Inflammatory macrophage treated with lipopolysaccharide for 4 hours (primary cell): Measurements from ENCODE around the gene C9orf78.

ENCODE experiments used
- DNase-seq: peaks from one replicate; pipeline ENCODE4 v3.0.0-alpha.2; 2020

The C9orf78 gene, protein sequence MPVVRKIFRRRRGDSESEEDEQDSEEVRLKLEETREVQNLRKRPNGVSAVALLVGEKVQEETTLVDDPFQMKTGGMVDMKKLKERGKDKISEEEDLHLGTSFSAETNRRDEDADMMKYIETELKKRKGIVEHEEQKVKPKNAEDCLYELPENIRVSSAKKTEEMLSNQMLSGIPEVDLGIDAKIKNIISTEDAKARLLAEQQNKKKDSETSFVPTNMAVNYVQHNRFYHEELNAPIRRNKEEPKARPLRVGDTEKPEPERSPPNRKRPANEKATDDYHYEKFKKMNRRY

DNA sequence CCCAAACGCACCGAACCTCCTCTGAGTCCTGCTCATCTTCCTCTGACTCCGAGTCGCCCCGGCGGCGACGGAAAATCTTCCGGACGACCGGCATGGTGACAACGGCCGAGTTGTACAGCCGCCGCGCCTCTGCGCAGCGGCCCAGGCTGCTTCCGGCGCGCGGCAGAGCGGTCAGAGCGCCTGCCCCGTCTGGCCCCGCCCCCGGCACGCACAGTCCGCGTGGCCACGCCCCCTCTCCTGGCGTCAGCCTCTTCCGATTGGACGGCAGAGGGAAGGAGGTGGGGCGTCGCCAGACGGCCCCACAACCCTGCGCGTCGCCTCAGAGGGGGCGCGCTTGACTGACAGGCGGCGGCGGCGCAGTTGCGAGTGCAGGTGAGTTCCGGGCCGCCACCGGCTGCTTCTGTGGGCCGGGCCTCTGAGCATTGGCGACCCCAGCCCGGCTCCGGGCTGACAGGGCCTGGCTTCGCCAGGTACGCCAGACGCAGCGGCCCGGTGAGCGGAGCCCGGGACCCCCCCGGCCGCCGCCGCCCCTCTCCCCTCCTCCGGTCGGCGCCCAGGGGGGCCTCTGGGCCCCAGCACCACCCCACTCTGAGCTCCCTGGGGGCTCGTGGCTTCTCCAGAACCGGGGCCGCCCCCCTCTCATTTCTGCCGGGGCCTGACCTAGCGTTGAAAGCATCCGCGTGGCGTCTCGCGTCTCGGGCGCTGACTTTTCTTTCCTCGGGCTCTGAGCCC lies at the start of gene C9orf78, which contains the start of gene USP20:
Gene C9orf78 (minus strand): TSS at position 148 of the 732 bp plus-strand sequence. CDS start 54 bp downstream, at position 94.
Gene USP20 (plus strand): TSS at position 331 of the 732 bp plus-strand sequence. CDS start 17,098 bp downstream, outside the sequence.
- DNase-seq, result peak; percentile 97

DNA sequence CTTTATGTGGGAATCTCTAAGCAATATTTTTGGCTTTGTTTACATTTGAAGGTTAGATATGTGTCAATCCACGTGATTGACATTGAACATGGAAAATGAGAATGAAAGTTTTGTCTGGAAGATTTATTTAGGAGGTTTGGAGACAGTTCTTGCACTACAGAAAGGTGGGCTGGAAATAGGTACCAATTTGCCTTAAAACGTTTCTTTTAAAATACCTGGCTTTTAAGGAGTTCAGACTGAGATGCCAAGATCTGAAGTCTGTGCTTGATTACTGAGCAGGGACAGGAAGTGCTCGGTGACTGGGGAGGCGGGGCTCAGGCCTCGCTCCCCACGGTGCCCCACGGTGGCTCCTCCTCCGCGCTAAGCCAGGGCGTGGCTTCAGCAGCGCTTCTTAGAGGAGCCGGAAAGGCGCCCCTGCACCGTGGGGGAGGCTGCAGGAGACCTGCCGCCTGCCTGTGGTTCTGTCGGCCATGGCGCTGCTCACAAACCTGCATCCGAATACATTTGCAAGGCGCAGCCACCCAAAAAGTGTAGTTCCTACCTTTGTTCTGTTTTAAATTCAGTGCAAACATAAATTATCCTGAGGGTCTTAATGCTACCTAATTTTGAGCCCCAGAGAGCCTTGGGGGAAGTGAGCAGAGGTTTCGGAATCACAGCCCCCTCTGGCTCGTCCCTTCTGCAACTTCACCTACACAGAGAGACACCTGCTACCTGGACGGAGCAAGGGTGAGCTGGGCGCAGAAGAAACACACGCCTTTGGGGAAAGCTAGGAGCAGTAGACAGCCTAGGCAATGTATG lies 49.3 kb upstream of the C9orf78 start:
- DNase-seq, result peak; percentile 89

DNA sequence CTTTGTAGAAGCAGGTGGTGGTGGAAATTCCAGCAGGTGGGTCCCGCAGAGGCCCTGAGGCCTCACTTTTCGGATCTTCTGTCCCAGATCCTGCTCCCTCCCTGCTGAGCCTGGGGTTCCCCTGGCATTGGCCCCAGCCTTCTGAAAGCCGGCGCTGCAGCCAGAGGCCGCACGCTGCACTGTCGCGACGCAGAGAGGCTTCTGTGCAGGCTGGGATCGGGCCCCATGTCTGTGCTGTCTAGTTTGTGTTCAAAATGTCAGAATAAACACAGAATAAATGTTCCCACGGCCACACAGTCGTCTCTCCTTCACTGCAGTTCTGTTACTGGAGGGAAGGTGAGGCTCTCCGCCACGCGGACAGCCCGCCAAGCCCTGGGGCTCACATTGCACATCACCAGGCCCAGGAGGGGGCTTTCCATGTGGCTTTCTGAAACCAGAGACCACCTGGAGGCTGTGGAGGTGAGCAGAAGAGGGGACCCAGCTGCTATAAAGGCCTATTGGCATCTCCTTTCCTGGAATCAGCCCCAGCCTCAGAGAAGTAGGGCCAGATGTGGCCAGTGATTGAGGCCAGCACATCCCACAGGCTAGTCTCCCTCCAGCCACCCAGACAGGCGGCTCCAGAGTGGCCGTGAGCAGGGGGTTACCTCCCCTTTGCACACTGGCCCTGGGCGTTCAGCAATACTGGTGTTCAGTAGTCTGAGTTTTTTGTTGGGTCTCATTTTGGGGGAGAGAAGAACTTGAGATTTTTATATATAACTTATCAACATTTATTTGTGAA lies 46.7 kb upstream of the C9orf78 start:
- no peak for DNase-seq

DNA sequence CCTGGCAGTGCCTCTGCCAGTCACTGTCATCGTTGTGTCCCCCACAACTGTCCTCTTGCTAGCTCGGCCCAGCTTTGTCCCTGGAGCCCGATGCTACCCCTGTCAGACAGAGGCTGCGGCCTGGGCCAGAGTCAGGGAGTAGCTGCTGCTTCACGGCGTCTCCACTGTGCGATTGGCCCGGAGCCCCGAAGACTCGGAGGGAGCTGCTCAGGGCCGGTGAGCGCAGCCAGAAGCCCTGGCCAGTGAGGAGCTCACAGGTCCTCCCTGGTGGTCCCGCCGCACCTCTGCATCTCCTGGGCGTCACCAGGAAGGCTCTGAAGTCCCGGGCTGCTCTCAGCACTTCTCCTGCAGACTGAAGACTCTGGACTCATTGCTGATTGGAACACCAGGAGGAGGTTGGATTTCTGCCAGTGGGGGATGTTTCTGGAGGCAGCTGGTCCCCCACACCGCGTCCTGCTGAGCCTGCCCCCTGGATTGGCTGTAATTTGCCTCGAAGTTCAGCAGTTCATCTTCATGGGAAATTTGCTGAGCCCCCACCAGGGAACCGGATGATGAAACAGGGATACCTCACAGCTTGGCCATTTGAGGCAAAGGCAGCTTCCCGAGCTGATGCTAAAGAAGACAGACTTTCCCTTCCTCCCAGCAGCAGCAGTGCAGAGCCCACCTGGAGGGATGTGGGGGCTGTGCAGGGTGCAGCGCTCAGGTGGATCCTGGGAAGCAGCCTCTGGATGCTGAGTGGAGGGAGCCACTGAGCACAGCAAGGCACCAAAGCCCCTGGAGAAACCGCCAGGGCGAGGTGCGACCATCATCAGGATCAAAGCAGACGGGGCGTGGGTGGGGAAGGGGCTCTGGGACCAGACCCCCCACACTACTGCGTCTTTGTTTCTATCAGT lies 45.8 kb upstream of the C9orf78 start:
- no peak for DNase-seq

DNA sequence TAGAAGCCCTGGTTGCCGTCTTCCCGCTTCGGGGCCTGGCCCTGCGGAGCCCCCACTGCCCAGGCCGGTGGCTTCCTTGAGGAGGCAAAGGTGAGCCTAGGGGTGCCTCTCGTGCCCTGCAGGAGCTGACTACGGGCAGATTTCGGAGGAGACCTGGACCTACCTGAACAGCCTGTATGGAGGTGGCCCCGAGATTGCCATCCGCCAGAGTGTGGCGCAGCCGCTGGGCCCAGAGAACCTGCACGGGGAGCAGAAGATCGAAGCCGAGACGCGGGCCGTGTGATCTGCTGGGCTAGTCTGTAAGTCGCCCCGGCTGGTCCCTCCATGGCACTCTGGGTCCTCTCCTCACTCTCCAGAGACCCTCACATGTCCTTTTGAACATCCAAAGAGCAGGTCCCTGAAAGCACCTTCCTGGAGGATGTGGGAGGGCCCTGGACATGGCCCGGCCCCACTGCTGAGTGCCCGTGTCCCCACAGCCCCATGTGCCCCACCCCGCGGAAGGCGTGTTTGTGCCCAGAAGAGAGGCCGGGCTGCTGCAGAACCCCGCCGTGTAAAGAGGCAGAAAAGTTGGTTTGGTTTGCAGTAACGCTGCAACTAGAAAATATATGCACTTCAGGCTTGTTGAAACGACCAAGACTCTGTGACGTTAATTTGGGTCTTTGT lies 45.0 kb upstream of the C9orf78 start:
- DNase-seq, result no peak

DNA sequence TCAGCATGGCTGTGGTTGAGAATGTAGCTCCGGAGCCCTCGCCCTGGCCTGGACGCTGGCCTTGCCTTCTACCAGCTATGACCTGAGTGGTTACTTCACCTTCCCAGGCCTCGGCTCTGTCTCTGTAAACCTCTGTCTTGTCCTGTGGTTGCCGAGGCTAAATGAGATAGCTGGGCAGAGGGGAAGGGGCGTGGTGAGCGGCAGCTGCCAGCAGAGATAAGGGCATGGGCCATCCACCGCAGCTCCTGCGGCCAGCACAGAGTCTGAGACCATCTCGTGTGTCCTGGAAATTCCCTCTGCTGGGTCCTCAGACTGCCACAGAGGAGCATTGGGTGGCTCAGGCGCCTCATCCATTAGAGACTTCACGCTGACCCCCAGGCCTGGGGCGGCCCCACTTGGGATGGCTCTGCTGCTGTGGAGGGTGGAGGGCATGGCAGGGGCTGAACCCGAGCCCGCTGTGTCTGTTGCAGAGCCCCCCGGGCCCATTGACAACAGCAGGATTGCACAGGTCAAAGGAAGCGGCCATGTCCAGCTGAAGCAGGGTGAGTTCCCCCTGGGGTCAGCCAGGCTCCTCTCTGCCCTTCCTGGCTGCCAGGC lies 44.1 kb upstream of the C9orf78 start:
- DNase-seq, result no peak

DNA sequence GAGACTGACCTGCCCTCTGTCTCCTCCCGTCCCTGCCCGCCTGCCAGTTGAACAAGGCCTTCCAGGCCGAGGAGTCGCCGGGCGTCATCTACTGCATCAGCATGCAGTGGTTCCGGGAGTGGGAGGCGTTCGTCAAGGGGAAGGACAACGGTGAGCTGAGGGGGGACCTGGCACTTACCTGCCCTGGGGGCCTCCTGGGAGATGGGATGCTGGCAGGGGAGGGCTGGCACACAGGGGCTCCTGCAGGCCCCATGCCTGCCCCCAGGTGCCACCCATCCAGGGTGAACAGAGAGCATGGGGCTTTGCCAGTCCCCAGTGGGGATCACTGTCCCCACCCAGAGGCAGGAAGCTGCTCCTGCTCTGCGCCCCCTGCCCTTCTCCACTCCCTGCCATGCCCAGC lies 43.2 kb upstream of the C9orf78 start:
- DNase-seq, result no peak

DNA sequence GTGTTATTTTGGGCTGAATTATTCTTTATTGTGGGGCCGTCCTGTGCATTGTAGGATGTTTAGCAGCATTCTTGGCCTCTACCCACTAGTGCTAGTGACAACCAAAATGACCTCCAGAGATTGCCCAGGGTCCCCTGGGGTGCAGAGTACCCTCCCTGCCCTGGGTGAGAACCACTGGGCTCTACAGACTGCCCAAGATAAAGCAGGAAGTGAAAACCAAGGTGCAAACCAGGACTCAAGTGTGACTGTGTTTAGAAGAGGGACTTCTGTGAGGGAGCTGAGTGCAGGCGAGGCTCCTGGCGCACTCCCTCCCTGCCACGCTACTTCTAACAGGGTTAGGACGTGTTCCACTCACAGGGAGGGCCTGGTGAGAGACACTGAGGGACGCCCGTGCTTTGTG lies 41.7 kb upstream of the C9orf78 start:
- no peak for DNase-seq

DNA sequence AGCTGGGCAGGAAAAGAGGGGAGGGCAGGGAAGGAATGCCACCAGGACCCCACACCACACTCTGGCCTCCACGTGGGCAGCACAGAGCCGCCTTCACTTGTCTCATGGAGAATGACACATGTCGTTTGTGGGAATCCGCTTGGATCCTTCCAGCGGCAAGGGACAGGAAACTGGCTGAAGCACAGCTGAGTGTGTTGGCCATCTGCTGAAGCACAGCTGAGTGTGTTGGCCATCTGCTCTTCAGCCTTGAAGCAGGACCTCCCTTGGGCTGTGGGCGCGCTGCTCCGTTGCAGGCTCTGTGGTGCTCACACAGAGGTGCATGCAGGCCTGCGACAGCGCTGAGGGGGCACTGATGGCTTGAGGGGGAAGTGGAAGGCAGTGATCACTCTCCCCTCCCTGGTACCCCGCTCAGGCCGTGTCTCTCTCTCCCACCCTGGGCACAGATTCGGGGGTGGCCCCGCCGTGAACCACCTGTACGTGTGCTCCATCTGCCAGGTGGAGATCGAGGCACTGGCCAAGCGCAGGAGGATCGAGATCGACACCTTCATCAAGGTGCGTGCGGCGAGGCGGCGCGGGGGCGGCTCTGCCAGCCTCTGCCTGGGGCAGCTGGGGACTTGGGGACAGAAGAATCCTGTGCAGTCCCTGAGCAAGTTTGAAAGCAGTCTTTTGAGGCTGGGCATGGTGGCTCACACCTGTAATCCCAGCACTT lies 40.8 kb upstream of the C9orf78 start:
- no peak for DNase-seq

DNA sequence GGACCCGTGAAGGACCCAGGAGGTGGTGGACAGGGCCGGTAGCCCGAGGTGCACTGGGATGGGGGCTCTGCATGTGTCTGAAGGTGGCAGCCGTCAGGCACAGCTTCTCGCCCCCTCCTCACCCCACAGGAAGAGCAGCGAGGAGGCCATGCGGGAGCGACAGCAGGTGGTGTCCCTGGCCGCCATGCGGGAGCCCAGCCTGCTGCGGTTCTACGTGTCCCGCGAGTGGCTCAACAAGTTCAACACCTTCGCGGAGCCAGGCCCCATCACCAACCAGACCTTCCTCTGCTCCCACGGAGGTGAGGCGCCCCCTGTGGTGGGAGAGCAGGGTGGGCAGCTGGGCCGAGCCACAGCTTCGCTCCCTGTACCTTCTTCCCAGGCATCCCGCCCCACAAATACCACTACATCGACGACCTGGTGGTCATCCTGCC lies 40.1 kb upstream of the C9orf78 start:
- DNase-seq, result no peak

DNA sequence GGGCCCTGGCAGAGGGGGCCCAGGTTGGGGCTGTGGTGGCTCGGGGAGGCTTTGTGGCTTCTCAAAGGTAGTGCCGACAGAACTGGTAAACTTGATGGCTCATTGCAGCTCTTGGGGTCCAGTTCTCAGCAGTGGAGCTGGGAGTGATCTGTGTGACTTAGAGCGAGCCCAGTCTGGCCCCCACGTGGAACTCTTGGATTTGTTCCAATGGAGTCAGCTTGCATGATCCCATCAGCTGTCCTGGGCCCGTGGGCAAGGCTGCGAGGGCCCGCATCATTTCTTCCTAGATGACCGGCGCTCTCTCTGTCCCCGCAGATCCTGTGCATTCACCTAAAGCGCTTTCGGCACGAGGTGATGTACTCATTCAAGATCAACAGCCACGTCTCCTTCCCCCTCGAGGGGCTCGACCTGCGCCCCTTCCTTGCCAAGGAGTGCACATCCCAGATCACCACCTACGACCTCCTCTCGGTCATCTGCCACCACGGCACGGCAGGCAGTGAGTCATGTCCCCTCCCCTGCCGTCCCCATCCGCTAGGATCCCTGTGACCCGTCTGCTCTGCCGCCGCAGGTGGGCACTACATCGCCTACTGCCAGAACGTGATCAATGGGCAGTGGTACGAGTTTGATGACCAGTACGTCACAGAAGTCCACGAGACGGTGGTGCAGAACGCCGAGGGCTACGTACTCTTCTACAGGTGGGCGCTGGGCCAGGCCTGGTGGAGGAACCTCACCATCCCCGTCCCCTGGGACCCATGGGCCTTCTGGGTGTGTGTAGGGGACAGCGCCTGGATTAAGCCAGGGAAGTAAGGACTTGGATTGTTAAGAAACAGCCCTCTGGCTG lies 39.4 kb upstream of the C9orf78 start:
- no peak for DNase-seq

DNA sequence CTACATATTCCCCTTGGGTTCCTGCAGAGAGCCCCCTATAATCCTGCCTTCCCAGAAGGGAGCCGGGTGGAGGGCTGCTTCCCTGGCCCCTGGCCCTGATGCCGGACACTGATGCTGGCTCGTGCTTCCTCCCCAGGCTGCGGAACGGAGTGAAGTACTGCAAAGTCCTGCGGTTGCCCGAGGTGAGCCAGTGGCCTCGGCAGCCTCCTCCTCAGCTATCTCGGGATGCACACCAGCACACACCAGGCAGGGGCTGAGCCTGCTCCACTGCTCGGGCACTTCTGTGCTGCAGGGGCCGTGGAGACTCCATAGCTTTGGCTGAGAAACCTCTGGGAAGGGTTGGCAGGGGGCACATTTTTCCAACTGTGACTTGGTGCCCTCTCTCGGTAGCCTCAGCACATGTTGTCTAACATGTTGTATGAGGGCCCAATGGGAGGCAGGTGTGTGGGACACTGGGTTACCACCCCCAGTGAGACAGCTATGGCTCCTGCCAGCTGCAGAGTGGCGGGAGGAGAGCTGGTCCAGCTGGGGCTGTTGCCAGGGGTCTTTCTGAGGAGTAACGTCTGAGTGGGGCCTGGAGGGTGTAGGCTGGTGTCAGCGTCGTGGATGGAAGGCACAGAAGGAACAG lies 38.6 kb upstream of the C9orf78 start:
- DNase-seq, result no peak

DNA sequence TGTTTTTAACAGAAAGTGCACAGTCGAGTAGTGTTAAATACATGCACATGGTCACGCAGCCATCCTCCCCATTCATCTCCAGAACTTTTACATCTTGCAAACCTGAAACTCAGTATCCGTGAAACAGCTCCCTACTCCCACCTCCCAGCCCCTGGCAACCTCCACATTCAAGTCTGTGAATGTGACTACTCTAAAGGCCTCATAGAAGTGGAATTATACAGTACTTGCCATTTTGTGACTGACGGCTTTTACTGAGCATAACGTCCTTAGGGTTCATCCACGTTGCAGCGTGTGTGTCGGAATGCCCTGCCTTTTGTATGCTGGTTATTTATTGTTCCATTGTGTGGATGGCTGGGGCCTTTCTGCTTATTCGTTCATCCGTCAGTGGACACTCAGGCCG lies 36.0 kb upstream of the C9orf78 start:
- DNase-seq, result no peak

DNA sequence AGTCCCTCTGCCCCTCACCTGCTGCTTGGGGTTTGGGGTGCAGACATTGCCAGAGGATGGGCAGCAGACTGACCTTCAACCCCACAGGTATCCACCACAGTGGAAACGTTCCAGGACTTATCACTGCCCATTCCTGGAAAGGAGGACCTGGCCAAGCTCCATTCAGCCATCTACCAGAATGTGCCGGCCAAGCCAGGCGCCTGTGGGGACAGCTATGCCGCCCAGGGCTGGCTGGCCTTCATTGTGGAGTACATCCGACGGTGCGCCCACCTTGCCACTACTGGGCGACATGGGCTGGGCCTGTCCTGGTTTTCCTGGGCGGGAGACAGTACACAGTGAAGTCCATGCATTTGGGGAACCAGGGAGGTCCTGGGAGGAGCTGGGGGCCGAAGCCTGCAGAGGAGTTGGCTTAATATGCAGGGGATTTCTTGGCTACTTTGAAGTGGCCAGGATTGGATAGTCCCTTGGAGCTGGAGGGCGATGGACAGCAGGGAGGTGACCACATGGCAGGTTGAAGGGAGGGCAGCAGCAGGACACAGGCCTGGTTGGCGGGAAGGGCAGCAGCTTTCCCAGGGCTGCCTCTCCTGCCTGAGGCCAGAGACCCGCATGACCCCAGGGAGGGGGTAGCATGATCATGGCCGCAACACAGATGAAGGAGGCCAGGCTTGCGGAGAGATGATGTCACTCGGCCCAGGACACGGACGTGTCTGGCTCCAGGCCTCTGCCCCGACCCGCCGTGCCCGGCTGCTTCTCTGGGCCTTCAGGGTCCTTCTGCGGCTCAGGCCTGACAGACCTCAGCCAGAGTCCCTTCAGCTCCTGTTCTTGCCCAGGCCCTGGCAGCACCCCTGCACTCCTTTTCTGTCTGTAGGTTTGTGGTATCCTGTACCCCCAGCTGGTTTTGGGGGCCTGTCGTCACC lies 34.8 kb upstream of the C9orf78 start:
- no peak for DNase-seq

DNA sequence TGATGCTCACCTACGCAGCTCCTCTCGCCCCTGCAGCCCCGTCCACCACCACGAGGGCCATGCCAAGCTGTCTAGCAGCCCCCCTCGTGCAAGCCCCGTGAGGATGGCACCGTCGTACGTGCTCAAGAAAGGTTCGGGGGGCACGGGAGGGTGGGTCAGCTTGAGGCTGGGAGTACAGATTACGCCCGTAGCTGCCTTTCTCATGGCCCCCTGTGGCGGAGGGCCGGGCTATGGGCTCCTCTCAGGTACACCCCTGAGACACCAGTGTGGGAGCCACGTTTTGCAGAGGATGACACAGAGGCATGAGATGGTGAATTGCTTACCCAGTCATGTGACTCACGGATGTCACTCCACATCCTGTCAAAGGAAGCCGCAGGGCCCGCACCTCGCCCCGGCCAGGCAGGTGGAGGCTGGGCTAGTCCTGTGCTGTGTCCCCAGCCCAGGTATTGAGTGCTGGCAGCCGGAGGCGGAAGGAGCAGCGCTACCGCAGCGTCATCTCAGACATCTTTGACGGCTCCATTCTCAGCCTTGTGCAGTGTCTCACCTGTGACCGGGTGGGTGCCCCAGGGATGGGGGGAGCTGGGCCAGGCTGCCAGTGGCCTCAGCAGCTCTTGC lies 33.9 kb upstream of the C9orf78 start:
- no peak for DNase-seq

DNA sequence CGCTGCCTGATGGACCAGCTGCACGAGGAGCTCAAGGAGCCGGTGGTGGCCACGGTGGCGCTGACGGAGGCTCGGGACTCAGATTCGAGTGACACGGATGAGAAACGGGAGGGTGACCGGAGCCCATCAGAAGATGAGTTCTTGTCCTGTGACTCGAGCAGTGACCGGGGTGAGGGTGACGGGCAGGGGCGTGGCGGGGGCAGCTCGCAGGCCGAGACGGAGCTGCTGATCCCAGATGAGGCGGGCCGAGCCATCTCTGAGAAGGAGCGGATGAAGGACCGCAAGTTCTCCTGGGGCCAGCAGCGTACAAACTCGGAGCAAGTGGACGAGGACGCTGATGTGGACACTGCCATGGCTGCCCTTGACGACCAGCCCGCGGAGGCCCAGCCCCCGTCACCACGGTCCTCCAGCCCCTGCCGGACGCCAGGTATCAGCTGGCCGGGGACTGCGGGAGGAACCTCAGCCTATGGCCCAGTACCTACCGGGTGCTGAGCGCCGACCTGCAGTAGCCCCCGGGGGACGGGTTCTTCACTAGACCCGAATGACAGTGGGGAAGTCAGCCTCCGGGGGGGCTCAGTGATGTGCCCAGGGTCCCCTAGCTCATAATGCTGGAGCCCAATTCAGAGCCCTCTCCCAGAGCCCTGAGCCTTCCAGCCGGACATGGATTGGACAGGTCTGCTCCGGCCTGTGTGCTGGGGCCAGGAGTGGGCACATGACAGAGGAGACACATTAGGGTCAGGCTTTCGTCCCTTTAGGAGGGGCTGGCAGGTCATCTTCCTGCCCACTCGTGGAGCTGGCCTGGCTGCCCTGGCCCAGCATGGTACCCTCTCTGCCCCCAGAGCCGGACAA lies 33.2 kb upstream of the C9orf78 start:
- DNase-seq, result no peak
